ENCODE data around the gene ANKRD53.

The ANKRD53 gene

DNA sequence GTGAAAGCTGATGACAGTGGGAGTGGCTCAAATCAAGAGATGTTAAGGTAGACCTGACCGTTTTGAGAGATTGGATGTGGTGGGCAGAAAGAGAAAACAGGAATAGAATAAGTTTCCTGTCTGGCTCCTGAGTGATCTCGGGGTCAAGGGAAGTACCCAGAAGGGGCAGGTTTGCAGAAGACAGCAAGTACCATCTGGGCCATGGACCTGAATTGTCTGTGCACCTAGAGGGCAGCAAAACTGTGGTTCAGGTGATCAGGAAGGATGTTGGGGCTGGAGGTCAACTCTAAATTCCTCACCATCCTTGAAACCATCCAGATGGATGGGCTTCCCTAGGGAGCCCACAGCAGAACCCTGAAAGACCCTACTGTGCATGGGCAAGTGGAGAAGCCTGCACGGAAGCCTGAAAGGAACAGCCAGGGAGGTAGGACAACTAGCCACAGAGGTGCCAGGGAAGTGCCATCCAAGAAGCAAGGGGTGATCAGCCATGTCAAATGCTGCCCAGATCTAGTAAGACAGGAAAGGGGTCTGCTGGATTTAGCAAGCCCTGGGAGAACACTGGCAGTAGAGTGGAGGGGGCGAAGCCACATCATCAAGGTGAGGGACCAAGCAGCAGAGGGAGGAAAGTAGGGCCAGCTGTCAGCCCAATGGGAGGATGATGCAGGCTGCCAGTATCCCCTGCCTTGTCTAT lies 8.2 kb downstream of the ANKRD53 start:
- TF ChIP-seq NFIC (IDR thresholded peaks at IDR 0.05): no peak
- TF ChIP-seq ZBTB7A (IDR thresholded peaks at IDR 0.05; ENCODE audit: low read depth): no peak
- TF ChIP-seq, protein P1, sequence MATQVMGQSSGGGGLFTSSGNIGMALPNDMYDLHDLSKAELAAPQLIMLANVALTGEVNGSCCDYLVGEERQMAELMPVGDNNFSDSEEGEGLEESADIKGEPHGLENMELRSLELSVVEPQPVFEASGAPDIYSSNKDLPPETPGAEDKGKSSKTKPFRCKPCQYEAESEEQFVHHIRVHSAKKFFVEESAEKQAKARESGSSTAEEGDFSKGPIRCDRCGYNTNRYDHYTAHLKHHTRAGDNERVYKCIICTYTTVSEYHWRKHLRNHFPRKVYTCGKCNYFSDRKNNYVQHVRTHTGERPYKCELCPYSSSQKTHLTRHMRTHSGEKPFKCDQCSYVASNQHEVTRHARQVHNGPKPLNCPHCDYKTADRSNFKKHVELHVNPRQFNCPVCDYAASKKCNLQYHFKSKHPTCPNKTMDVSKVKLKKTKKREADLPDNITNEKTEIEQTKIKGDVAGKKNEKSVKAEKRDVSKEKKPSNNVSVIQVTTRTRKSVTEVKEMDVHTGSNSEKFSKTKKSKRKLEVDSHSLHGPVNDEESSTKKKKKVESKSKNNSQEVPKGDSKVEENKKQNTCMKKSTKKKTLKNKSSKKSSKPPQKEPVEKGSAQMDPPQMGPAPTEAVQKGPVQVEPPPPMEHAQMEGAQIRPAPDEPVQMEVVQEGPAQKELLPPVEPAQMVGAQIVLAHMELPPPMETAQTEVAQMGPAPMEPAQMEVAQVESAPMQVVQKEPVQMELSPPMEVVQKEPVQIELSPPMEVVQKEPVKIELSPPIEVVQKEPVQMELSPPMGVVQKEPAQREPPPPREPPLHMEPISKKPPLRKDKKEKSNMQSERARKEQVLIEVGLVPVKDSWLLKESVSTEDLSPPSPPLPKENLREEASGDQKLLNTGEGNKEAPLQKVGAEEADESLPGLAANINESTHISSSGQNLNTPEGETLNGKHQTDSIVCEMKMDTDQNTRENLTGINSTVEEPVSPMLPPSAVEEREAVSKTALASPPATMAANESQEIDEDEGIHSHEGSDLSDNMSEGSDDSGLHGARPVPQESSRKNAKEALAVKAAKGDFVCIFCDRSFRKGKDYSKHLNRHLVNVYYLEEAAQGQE (IDR thresholded peaks at IDR 0.05; ENCODE audit: low read depth): no peak
- TF ChIP-seq EGR1 (IDR thresholded peaks at IDR 0.05): no peak
- TF ChIP-seq FOXM1 (IDR thresholded peaks at IDR 0.05; ENCODE audit: borderline replicate concordance, low read depth): no peak
- TF ChIP-seq TCF12 (IDR thresholded peaks at IDR 0.05; ENCODE audit: low read depth): no peak
- no peak for TF ChIP-seq MAX (IDR thresholded peaks at IDR 0.05)
- no peak for TF ChIP-seq TEAD4 (IDR thresholded peaks at IDR 0.05)
- TF ChIP-seq USF1 (IDR thresholded peaks at IDR 0.05): no peak
- no peak for TF ChIP-seq CEBPB (IDR thresholded peaks at IDR 0.05)
- no peak for TF ChIP-seq YY1 (IDR thresholded peaks at IDR 0.05; ENCODE audit: low read depth)
- TF ChIP-seq RAD21 (IDR thresholded peaks at IDR 0.05; ENCODE audit: low read depth): no peak
- no peak for TF ChIP-seq EP300 (IDR thresholded peaks at IDR 0.05; ENCODE audit: borderline replicate concordance)
- no peak for TF ChIP-seq CREB1 (IDR thresholded peaks at IDR 0.05; ENCODE audit: low read depth)
- TF ChIP-seq TAF1 (IDR thresholded peaks at IDR 0.05; ENCODE audit: low read depth): no peak

DNA sequence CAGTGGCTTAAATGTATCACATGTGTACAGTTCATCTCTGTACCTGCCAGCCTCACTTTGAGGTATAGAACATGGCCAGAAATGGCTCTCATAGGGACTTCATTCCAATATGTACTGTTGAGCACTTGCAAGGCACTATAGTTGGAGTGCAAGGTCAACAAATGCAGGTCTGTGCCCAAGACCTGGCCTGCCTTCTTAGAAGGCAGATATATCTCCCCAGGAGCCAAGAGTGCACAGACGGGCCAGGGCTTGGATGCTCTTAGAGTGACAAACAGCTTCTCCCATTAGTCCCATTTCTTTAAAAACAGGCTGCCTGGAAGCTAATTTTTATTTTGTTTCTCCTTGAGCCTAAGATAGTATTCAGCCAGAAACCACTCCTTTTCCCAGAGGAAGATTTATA lies 9.0 kb downstream of the ANKRD53 start:
- TF ChIP-seq CREB1 (IDR thresholded peaks at IDR 0.05; ENCODE audit: low read depth): no peak
- TF ChIP-seq TEAD4 (IDR thresholded peaks at IDR 0.05): no peak
- no peak for TF ChIP-seq CEBPB (IDR thresholded peaks at IDR 0.05)
- TF ChIP-seq, protein P1 (IDR thresholded peaks at IDR 0.05; ENCODE audit: low read depth): no peak
- no peak for TF ChIP-seq USF1 (IDR thresholded peaks at IDR 0.05)
- TF ChIP-seq NFIC (IDR thresholded peaks at IDR 0.05): no peak
- no peak for TF ChIP-seq MAX (IDR thresholded peaks at IDR 0.05)
- no peak for TF ChIP-seq TCF12 (IDR thresholded peaks at IDR 0.05; ENCODE audit: low read depth)
- TF ChIP-seq TAF1 (IDR thresholded peaks at IDR 0.05; ENCODE audit: low read depth): no peak
- TF ChIP-seq RAD21 (IDR thresholded peaks at IDR 0.05; ENCODE audit: low read depth): no peak
- TF ChIP-seq EGR1 (IDR thresholded peaks at IDR 0.05): no peak
- no peak for TF ChIP-seq YY1 (IDR thresholded peaks at IDR 0.05; ENCODE audit: low read depth)
- TF ChIP-seq EP300 (IDR thresholded peaks at IDR 0.05; ENCODE audit: borderline replicate concordance): no peak
- no peak for TF ChIP-seq FOXM1 (IDR thresholded peaks at IDR 0.05; ENCODE audit: borderline replicate concordance, low read depth)
- TF ChIP-seq ZBTB7A (IDR thresholded peaks at IDR 0.05; ENCODE audit: low read depth): no peak

GRCh38 chr2:70988151-70988550 lies 9.7 kb downstream of the ANKRD53 start:
- TF ChIP-seq ZBTB7A (IDR thresholded peaks at IDR 0.05; ENCODE audit: low read depth) (no peak), YY1 (IDR thresholded peaks at IDR 0.05; ENCODE audit: low read depth) (no peak), MAX (IDR thresholded peaks at IDR 0.05) (no peak), TEAD4 (IDR thresholded peaks at IDR 0.05) (no peak), NFIC (IDR thresholded peaks at IDR 0.05) (no peak), CREB1 (IDR thresholded peaks at IDR 0.05; ENCODE audit: low read depth) (no peak), CEBPB (IDR thresholded peaks at IDR 0.05) (no peak), EP300 (IDR thresholded peaks at IDR 0.05; ENCODE audit: borderline replicate concordance) (no peak)

DNA sequence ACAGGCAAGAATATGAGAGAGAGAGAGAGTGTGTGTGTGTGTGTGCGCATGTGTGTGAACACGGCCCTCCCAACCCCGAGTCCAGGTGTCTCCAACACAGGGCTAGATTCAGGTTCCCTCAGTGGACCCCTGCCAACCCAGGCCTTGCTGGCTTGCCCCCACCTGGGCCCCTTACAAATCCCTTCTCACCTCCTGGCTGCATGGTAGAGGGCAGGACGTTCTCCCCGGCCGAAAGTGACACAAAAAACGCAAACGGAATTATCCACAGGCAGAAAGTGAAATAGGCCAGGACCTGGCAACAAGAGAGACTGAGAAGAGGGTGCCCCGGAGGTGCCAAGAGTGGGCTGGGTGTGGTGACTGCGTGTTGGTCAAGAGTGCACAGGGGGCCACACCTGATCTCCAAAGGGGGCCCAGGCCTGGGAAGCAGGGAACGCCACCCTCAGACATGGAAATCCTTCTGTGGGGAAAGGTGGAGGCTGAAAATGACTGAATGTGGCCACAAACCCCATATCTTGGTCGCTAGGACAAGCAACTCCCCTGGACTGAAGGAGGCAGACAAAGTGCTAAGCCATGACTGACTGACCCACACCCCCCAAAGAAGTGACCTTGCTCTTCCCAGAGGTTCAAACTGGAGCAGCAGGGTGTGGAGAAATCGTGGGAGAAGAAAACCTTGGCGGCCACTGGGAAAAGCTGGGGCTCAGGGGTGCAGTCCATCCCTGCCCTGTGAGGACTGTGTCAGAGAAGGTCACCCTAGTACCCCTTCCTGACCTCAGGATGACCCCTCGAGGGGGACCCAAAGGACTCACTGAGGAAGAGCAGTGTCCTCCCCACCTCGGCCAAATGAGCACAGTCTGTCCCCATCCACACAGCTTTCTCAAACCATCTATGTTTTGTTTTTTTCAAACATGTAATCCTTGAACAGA lies 10.6 kb downstream of the ANKRD53 start:
- TF ChIP-seq EP300 (IDR thresholded peaks at IDR 0.05; ENCODE audit: borderline replicate concordance) (no peak), TEAD4 (IDR thresholded peaks at IDR 0.05) (no peak), CREB1 (IDR thresholded peaks at IDR 0.05; ENCODE audit: low read depth) (no peak), TCF12 (IDR thresholded peaks at IDR 0.05; ENCODE audit: low read depth) (no peak), RAD21 (IDR thresholded peaks at IDR 0.05; ENCODE audit: low read depth) (no peak), EGR1 (IDR thresholded peaks at IDR 0.05) (no peak)

GRCh38 chr2:70990216-70990615 lies 11.8 kb downstream of the ANKRD53 start:
- TF ChIP-seq YY1 (IDR thresholded peaks at IDR 0.05; ENCODE audit: low read depth) (no peak), RAD21 (IDR thresholded peaks at IDR 0.05; ENCODE audit: low read depth) (no peak), NFIC (IDR thresholded peaks at IDR 0.05) (no peak), MAX (IDR thresholded peaks at IDR 0.05) (no peak), CEBPB (IDR thresholded peaks at IDR 0.05) (no peak), USF1 (IDR thresholded peaks at IDR 0.05) (no peak), ZBTB7A (IDR thresholded peaks at IDR 0.05; ENCODE audit: low read depth) (no peak), EP300 (IDR thresholded peaks at IDR 0.05; ENCODE audit: borderline replicate concordance) (no peak), CREB1 (IDR thresholded peaks at IDR 0.05; ENCODE audit: low read depth) (no peak), EGR1 (IDR thresholded peaks at IDR 0.05) (no peak), TEAD4 (IDR thresholded peaks at IDR 0.05) (no peak), FOXM1 (IDR thresholded peaks at IDR 0.05; ENCODE audit: borderline replicate concordance, low read depth) (no peak), TCF12 (IDR thresholded peaks at IDR 0.05; ENCODE audit: low read depth) (no peak), TAF1 (IDR thresholded peaks at IDR 0.05; ENCODE audit: low read depth) (no peak)
- TF ChIP-seq, protein P1 (IDR thresholded peaks at IDR 0.05; ENCODE audit: low read depth): no peak

All from Ishikawa (cell line).